ENCODE data around the gene NDC80.
"Not testable (repeated sequence)": the region's sequence is repeated elsewhere in the genome, so short reads cannot be mapped to it uniquely, and the experiment has no call there.

The NDC80 gene

GRCh38 chr18:2571200-2572170, at the start of gene NDC80, which contains the start of gene METTL4:
TSS of gene NDC80 (plus strand) at chr18:2571557. CDS start at chr18:2572986, 1,429 bp downstream.
TSS of gene METTL4 (minus strand) at chr18:2571505. CDS start at chr18:2567216, 4,289 bp downstream.
- DNase-seq (ENCODE audit: low read depth): peak; percentile 92

GRCh38 chr18:2522112-2522511, 49.2 kb upstream of the NDC80 start:
- DNase-seq (ENCODE audit: low read depth): no peak

- DNase-seq (ENCODE audit: low read depth): not testable (repeated sequence)
Observed at GRCh38 chr18:2524794-2525198, 46.6 kb upstream of the NDC80 start.

GRCh38 chr18:2526329-2526728, 45.0 kb upstream of the NDC80 start:
- no peak for DNase-seq (ENCODE audit: low read depth)

GRCh38 chr18:2529154-2529553, 42.2 kb upstream of the NDC80 start:
- DNase-seq (ENCODE audit: low read depth): no peak

- DNase-seq (ENCODE audit: low read depth): no peak
Observed at GRCh38 chr18:2531751-2532150, 39.6 kb upstream of the NDC80 start.

GRCh38 chr18:2532797-2533196, 38.6 kb upstream of the NDC80 start:
- no peak for DNase-seq (ENCODE audit: low read depth)

GRCh38 chr18:2534906-2535305, 36.5 kb upstream of the NDC80 start:
- no peak for DNase-seq (ENCODE audit: low read depth)

- no peak for DNase-seq (ENCODE audit: low read depth)
Observed at GRCh38 chr18:2535419-2535910, 35.9 kb upstream of the NDC80 start.

- DNase-seq (ENCODE audit: low read depth): no peak
Observed at GRCh38 chr18:2536063-2536462, 35.3 kb upstream of the NDC80 start.

GRCh38 chr18:2536493-2536892, 34.9 kb upstream of the NDC80 start:
- no peak for DNase-seq (ENCODE audit: low read depth)

GRCh38 chr18:2537296-2537695, 34.1 kb upstream of the NDC80 start:
- DNase-seq (ENCODE audit: low read depth): no peak

GRCh38 chr18:2538236-2538635, 33.1 kb upstream of the NDC80 start:
- DNase-seq (ENCODE audit: low read depth): no peak

GRCh38 chr18:2538844-2539243, 32.5 kb upstream of the NDC80 start:
- DNase-seq (ENCODE audit: low read depth): no peak

GRCh38 chr18:2540575-2540974, 30.8 kb upstream of the NDC80 start:
- no peak for DNase-seq (ENCODE audit: low read depth)

- DNase-seq (ENCODE audit: low read depth): peak; percentile 22
Observed at GRCh38 chr18:2541925-2542563, 29.3 kb upstream of the NDC80 start.

- DNase-seq (ENCODE audit: low read depth): no peak
Observed at GRCh38 chr18:2545155-2545554, 26.2 kb upstream of the NDC80 start.

- peak; percentile 15 for DNase-seq (ENCODE audit: low read depth)
Observed at GRCh38 chr18:2547477-2548087, 23.8 kb upstream of the NDC80 start.

GRCh38 chr18:2549462-2549861, 21.9 kb upstream of the NDC80 start:
- DNase-seq (ENCODE audit: low read depth): no peak

- no peak for DNase-seq (ENCODE audit: low read depth)
Observed at GRCh38 chr18:2551425-2551824, 19.9 kb upstream of the NDC80 start.

GRCh38 chr18:2554696-2555095, 16.7 kb upstream of the NDC80 start:
- DNase-seq (ENCODE audit: low read depth): no peak

- no peak for DNase-seq (ENCODE audit: low read depth)
Observed at GRCh38 chr18:2555895-2556294, 15.5 kb upstream of the NDC80 start.

All from HS-27A (cell line).